Kasumi-1 (cell line): ENCODE data around the gene RAB27A.
"Not testable (repeated sequence)": the region's sequence is repeated elsewhere in the genome, so short reads cannot be mapped to it uniquely, and the experiment has no call there.

Experiments
- DNase-seq, 2 experiments: peaks; one replicate each; lab custom pipeline; 2025; lab: John Stamatoyannopoulos, UW

RAB27A gene

DNA sequence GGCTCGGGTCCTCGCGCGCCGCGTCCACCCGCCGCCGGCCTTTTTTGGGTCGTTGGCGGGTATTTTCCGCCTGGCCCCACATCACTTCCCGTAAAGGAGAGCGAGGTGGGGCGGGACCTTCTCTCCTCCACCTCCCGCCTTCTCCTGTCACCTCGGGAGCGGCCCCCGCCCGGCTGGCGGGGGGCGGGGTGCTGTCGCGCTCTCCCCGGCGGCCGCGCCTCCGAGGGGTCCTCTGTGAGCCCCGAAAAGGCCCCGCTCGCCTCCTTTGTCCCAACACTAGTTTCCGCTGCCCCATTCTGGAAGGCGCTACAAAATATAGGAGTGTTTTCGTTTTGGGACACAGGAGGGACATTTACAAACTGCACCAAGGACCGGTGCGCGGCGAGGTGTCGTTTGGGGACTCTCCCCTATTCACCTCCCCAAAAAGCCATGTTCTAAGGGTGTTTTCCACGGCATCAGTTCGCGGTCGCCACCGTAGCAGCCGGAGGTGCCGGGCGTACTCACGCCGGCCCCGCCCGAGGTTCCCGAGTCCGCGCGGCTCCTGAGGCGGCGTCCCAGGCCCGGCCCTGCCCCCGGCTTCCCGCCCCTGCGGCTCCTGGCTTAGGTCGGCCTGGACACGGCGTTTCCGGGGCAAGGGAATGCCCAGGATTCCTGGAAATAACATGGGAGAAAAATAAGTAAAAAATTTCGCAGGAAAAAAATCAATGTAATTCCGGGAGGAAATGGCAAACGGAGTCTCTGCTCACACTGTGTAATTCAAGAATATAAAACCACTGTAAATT, at the start of gene RAB27A:
RAB27A (minus strand) TSS at position 68 of the 782 bp plus-strand sequence. CDS start 54,879 bp downstream, outside the sequence.
- peak; percentile 56 to 66 for DNase-seq

GRCh38 chr15:55337160-55337559, 47.5 kb upstream of the RAB27A start:
- DNase-seq: no peak

DNA sequence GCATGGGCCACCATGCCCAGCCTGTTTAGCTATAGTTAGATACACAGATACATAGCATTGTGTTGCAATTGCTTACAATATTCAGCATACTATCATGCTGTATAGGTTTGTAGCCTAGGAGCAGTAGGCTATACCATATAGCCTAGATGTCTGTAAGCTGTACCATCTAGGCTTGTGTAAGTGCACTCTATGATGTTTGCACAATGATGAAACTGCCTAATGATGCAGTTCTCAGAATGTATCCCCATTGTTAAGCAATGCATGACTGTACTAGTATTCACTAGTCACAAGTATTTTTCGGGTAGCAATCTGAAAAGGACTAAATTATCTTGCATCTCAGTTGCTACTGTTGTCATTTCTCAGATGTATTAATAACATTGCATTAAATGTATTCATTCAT, 45.4 kb upstream of the RAB27A start:
- DNase-seq: no peak

- DNase-seq: no peak
Measured at GRCh38 chr15:55334371-55334770, 44.8 kb upstream of the RAB27A start.

GRCh38 chr15:55327387-55327786, 37.8 kb upstream of the RAB27A start:
- DNase-seq: peak; percentile 74 to 78

DNA sequence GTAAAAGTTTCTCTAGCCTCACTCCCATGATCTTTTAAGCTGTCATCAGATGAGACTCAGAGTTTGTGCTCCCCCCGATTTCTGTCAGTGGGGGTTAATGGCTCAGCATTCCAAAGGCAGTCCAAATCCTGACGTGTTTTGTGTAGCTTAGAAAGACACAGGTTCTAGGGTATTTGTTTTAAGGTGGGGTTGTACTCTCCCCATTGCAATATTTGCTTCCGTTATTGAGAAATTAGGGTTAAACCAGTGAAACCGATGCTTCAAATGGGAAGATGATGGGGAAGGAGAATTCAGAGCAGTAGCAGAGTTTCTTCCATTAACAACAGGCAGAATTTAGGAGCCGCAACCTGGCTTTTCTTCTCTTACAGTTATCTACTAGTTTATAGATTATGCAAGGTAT, 32.9 kb upstream of the RAB27A start:
- DNase-seq: no peak

- DNase-seq: no peak
Measured at GRCh38 chr15:55320963-55321362, 31.4 kb upstream of the RAB27A start.

GRCh38 chr15:55320238-55320550, 30.6 kb upstream of the RAB27A start:
- peak in 1 of 2 experiments; percentile 25 for DNase-seq

- peak; percentile 25 to 26 for DNase-seq
Measured at GRCh38 chr15:55319537-55320237, 30.1 kb upstream of the RAB27A start.

DNA sequence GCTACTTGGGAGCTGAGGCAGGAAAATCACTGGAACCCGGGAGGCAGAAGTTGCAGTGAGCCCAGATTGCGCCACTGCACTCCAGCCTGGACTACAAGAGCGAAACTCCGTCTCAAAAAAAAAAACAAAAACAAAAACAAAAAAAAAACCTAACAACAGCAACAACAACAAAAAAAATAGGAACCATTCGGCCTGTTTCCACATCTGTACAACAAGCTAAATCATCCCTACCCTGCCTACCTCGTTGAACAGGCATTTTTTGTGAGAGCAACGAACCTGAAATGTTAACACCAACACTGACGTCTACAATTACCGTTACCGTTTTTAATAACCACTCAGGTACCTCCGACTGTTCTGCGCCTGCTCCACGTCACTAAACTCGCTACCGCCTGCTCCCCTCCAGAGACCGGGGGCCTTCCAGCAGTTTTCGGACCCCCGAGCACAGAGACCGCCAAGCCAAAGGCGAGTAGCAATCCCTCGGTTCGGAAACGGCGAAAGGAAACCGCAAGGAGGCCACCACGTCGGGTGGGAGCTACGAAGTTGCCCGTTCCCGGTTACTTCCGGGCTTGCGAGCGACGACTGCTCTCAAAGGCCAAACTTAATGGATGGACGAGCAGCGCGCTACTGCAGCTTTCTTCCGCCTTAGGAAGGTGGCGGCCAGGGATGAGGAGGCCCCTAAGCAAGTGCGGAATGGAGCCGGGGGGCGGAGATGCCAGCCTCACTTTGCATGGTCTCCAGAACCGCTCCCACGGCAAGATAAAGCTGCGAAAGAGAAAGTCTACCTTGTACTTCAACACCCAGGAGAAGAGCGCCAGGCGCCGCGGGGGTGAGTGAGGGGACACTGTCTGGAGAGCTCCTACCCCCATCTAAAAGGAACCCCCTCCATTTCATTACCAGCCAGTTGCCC, 29.2 kb upstream of the RAB27A start, which contains the start of the genes PIGB and PIGBOS1:
PIGB (plus strand) TSS at position 635 of the 907 bp plus-strand sequence; CDS start at position 664, 29 bp downstream.
PIGBOS1 (minus strand) TSS at position 536 of the 907 bp plus-strand sequence. CDS start 1,331 bp downstream, outside the sequence.
- DNase-seq: peak; percentile 93

- DNase-seq: not testable (repeated sequence)
Measured at GRCh38 chr15:55302801-55303200, 13.2 kb upstream of the RAB27A start.

GRCh38 chr15:55297315-55297714, 7.7 kb upstream of the RAB27A start:
- DNase-seq: no peak

- DNase-seq: peak; percentile 85 to 91
Measured at GRCh38 chr15:55290528-55291057, 980 bp upstream of the RAB27A start.

DNA sequence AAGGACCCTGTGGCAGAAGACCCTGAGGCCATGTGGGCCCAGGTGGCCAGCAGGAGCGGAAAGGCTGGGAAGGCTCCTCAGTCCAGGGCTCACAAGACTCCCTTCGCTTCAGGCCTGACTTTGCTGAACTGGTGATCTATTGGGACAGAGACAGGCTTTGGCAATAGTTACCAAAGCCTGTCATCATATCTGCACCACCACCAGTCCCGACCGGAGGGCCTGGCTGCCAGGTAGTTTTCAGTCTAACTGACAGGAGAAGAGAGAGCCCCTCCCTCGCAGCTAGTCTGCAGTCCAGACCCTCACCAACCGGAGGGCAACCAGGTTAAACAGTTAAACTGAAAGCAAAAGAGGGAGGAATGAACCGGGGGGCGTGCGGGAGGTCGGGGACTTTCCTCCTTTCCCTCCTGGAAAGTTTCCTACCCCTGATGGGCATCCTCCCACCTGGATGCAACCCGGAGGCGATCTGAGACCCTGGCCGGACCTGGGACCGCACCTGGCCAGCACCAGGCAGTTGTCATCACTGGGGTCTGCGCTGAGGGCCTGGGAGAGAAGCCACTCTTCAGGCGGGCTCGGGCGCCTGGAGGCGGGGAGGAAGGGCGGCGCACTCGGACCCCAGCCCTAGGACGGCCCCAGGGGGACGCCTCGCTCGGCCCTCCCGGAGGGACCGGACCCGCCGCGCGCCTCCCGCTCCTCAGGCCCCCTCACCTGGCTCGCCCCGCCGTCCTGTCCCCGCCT, 435 bp downstream of the RAB27A start:
- DNase-seq: peak in 1 of 2 experiments; percentile 45

DNA sequence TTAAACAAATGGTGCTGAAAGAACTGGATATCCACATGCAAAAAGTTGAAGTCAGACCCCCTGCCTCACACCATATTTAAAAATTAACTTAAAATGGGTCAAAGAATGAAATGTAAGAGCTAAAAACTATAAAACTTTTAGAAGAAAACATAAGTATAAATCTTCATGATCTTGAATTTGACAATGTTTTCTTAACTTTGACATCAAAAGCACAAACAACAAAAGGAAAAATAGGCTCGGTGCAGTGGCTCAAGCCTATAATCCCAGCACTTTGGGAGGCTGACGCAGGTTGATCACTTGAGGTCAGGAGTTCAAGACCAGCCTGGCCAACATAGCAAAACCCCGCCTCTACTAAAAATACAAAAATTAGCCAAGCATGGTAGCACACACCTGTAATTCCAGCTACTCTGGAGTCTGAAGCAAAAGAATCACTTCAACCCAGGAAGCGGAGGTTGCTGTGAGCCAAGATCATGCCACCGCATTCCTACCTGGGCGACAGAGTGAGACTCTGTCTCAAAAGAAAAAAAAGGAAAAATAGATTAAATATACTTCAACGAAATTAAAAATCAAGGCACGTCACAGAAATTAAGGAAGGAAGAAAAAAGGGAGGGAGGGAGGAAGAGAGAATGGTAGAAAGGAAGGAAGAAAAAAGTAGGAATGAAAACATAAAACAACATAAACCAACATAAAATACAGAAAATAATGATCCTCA, 1.5 kb downstream of the RAB27A start:
- DNase-seq: no peak

DNA sequence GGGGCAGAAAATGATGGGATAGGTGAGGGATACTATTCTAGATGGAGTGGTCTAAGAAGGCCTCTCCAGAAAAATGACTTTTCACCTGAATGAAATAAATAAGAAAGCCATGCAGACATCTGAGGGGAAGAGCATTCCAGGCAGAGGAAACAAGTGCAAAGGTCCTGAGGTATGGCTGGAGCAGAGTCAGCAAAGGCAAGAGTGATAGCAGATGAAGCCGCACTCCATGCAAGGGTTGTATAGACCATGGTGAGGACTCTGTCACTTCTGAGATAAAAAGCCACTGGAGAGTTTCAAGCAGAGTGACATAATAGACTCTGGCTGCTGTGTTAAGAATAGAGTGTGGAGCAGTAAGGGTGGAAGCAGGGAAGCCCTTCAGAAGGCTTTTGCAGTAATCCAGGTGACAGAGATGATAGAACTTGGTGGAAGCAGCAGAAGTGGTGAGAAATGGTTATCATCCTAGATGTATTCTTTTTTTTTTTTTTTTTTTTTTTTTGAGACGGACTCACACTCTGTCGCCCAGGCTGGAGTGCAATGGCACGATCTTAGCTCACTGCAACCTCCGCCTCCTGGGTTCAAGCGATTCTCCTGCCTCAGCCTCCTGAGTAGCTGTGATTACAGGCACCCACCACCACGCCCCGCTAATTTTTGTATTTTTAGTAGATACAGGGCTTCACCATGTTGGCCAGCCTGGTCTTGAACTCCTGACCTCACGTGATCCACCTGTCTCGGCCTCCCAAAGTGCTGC, 3.0 kb downstream of the RAB27A start:
- DNase-seq: not testable (repeated sequence)

GRCh38 chr15:55284426-55284825, 5.2 kb downstream of the RAB27A start:
- DNase-seq: no peak

GRCh38 chr15:55283379-55284147, 6.0 kb downstream of the RAB27A start:
- no peak for DNase-seq

DNA sequence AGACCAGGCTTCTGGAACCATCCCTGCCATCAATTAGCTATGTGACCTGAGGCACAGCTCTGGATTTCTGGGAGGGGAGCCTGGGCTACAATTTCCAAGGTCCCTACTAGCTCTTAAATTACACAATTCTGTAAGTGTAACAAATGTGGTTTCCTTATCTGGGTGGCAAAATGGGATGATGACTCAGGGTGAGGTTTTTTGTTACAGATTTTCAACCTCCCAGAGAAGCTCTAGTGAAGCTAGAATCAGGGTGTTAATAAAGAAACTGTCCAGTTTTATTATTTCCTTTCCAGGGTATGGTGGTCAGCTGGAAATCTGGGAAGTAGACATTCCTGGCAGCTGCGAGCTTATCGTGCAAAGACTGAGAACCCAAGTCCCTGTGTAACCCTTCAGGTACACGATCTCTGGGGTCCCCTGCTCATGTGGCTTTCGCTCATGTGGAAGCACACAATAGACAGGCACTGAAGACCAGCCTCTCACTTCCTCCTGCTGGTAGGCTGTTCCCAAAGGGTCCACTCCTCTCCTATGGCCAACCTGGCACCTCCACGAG, 7.3 kb downstream of the RAB27A start:
- DNase-seq: peak; percentile 86 to 88
